ENCODE data around the gene LRTM2.

DNA sequence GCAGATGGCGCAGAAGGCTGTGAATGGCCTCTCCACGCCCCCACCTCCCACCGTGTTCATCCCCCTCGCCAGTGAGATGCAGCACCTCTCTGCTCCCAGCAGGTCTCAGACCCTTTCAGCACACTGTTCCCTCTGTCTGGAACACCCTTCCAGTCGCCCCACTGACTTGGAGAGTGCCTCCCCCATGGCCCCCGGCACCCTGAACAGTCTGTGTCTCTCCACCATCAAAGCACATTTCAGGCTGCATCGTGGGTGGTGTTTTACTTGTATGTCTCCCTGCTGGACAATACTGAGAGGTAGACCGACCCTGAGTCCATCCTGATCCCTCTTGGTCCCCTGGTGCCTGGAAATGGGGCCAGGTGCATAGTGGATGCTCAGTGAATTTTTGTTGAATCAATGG, 63.1 kb downstream of the LRTM2 start:
- TF ChIP-seq ZNF274 (IDR thresholded peaks at IDR 0.05; ENCODE audit: low read depth, low read length), result no peak
- no peak for TF ChIP-seq POLR2AphosphoS5 (IDR thresholded peaks at IDR 0.05; ENCODE audit: low read depth, low read length)
- TF ChIP-seq, protein P1, sequence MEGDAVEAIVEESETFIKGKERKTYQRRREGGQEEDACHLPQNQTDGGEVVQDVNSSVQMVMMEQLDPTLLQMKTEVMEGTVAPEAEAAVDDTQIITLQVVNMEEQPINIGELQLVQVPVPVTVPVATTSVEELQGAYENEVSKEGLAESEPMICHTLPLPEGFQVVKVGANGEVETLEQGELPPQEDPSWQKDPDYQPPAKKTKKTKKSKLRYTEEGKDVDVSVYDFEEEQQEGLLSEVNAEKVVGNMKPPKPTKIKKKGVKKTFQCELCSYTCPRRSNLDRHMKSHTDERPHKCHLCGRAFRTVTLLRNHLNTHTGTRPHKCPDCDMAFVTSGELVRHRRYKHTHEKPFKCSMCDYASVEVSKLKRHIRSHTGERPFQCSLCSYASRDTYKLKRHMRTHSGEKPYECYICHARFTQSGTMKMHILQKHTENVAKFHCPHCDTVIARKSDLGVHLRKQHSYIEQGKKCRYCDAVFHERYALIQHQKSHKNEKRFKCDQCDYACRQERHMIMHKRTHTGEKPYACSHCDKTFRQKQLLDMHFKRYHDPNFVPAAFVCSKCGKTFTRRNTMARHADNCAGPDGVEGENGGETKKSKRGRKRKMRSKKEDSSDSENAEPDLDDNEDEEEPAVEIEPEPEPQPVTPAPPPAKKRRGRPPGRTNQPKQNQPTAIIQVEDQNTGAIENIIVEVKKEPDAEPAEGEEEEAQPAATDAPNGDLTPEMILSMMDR (IDR thresholded peaks at IDR 0.05 in 2 of 3, conservative IDR thresholded peaks at IDR 0.05 in 1 of 3; ENCODE audit: borderline replicate concordance in 1 of 3, insufficient read depth in 1 of 3, low read depth in 2 of 3, low read length in 2 of 3), result no peak
- TF ChIP-seq SP1 (IDR thresholded peaks at IDR 0.05; ENCODE audit: low read depth), result no peak
- no peak for TF ChIP-seq SRF (IDR thresholded peaks at IDR 0.05; ENCODE audit: low read depth)
- no peak for TF ChIP-seq EZH2 (IDR thresholded peaks at IDR 0.05)
- TF ChIP-seq, protein P2, sequence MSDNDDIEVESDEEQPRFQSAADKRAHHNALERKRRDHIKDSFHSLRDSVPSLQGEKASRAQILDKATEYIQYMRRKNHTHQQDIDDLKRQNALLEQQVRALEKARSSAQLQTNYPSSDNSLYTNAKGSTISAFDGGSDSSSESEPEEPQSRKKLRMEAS (IDR thresholded peaks at IDR 0.05), result no peak
- TF ChIP-seq FOSL1 (IDR thresholded peaks at IDR 0.05; ENCODE audit: low read depth), result no peak
- TF ChIP-seq, protein P3, sequence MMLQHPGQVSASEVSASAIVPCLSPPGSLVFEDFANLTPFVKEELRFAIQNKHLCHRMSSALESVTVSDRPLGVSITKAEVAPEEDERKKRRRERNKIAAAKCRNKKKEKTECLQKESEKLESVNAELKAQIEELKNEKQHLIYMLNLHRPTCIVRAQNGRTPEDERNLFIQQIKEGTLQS (IDR thresholded peaks at IDR 0.05), result no peak
- no peak for TF ChIP-seq YY1 (IDR thresholded peaks at IDR 0.05; ENCODE audit: extremely low read depth, insufficient replicate concordance, low read depth, low read length)
- no peak for TF ChIP-seq EZH2phosphoT487 (IDR thresholded peaks at IDR 0.05; ENCODE audit: borderline replicate concordance)
- no peak for TF ChIP-seq SIN3A (IDR thresholded peaks at IDR 0.05; ENCODE audit: low read depth)
- TF ChIP-seq ZFX (IDR thresholded peaks at IDR 0.05), result no peak
